Activated CD4-positive, alpha-beta T cell treated with anti-CD3 and anti-CD28 coated beads for 36 hours (primary cell): ENCODE measurements around the gene OGA. TPM values are rescaled to one million over a fixed set of nuclear protein-coding genes. Genes with fewer than 3 reads are reported as not detected.
A peak's percentile ranks its signal among the peaks of the same experiment; 100 is the strongest.

Experiments
- ATAC-seq: fragments of 200-7000 bp; cut with Tn5 transposase; one replicate; pipeline ENCODE4 v1.10.0; 2021; ENCODE audit warnings: mild to moderate bottlenecking, moderate library complexity
- CTCF ChIA-PET: fragments of 350-600 bp; sonication (Branson Sonifier 250); formaldehyde crosslinking; loops from one replicate; lab custom pipeline; 2021; ENCODE audit warnings: antibody characterized with exemption; lab: Charles Lee
- POLR2A ChIA-PET: fragments of 350-600 bp; sonication (Branson Sonifier 250); formaldehyde crosslinking; loops from one replicate; lab custom pipeline; 2021; ENCODE audit warnings: antibody characterized with exemption, inconsistent platforms; lab: Charles Lee
- DNase-seq: peaks from one replicate; pipeline ENCODE4 v3.0.0-alpha.2; 2020
- H3K27ac Mint-ChIP-seq: one replicate; pipeline ENCODE4 v1.8.0; 2021; ENCODE audit warnings: mixed read lengths
- H3K27me3 Mint-ChIP-seq: one replicate; pipeline ENCODE4 v1.8.0; 2021; ENCODE audit warnings: mixed read lengths
- H3K36me3 Mint-ChIP-seq: one replicate; pipeline ENCODE4 v1.8.0; 2021; ENCODE audit warnings: low read depth, mixed read lengths
- H3K4me1 Mint-ChIP-seq: one replicate; pipeline ENCODE4 v1.8.0; 2021; ENCODE audit warnings: mixed read lengths
- H3K4me3 Mint-ChIP-seq: one replicate; pipeline ENCODE4 v1.8.0; 2021; ENCODE audit warnings: mild to moderate bottlenecking, moderate library complexity, mixed read lengths
- H3K9me3 Mint-ChIP-seq: one replicate; pipeline ENCODE4 v1.8.0; 2021; ENCODE audit warnings: low read depth, mixed read lengths
- intact Hi-C, 2 experiments: fragments of 100-400 bp; cut with DNase I in 1 of 2; cut with micrococcal nuclease in 1 of 2; formaldehyde crosslinking; loops; one replicate each; pipeline versions ENCODE4 v1.14.2 to v1.15.1; 2022 to 2024; cut with DNase I, micrococcal nuclease
- total RNA-seq, 2 experiments: library from RNA; stranded (reverse); gene quantifications; one replicate each; pipeline ENCODE4 v1.2.3, GENCODE V29; 2021

The OGA gene
- total RNA-seq, 2 experiments from 2014 or later: 113 to 124 TPM

- no peak overlapping the region for H3K4me3 Mint-ChIP-seq
- no peak overlapping the region for H3K27ac Mint-ChIP-seq
- DNase-seq: no peak
Observed at GRCh38 chr10:101827919-101828600, 9.8 kb upstream of the OGA start.

GRCh38 chr10:101826852-101827434 is 8.7 kb upstream of the OGA start:
- intact Hi-C loops: no loop called here
- CTCF ChIA-PET: interaction anchor here (0.7 to 1.9 kb wide), 3 partner anchors 8 to 17 kb away, joined by 4 to 7 read pairs (median 4); partner anchors contain the start of gene OGA
- DNase-seq (no peak), ATAC-seq (no peak)
- H3K27me3 Mint-ChIP-seq: no peaks in the 10 kb centered on the region
- no peak overlapping the region for H3K27ac Mint-ChIP-seq
- peaks cover 28% of the 10 kb centered on the region for H3K4me1 Mint-ChIP-seq
- no peaks in the 10 kb centered on the region for H3K36me3 Mint-ChIP-seq
- POLR2A ChIA-PET: interaction anchor here (1.3 kb wide), 1 partner anchor 8 kb away, joined by 4 read pairs; no protein-coding TSS in a partner anchor
- H3K9me3 Mint-ChIP-seq: no peaks in the 10 kb centered on the region
- no peak overlapping the region for H3K4me3 Mint-ChIP-seq

More at GRCh38 chr10:101827919-101828600, 9.8 kb upstream of the OGA start:
- H3K27me3 Mint-ChIP-seq: no peaks in the 10 kb centered on the region
- intact Hi-C loops: no loop called here
- ChIA-PET CTCF (interaction anchor here (0.7 to 2.5 kb wide), 4 partner anchors 8 to 16 kb away, joined by 4 to 12 read pairs (median 6); partner anchors contain the start of gene OGA), POLR2A (interaction anchor here (1.3 kb wide), 1 partner anchor 9 kb away, joined by 4 read pairs; no protein-coding TSS in a partner anchor)
- no peaks in the 10 kb centered on the region for H3K36me3 Mint-ChIP-seq
- peaks cover 34% of the 10 kb centered on the region for H3K4me1 Mint-ChIP-seq
- ATAC-seq: no peak
- H3K9me3 Mint-ChIP-seq: no peaks in the 10 kb centered on the region

DNA sequence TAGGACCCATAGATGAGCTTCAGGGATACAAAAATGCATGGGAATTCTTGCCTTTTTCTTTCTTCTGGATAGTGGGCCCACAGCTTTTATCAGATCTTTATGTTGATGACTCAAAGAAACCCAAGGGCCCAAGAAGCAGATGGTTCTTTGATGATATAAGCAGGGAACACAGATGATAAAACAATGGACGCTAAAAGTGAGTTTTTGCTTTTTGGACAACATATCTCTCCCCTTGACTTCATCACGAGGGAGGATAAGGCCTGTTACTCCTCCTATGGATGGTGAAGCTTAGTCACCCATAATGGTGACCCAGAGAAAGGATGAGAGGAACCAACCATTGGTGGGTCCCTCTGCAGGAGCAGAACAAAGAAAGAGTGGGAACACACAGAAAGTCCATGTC is 6.5 kb upstream of the OGA start:
- Mint-ChIP-seq H3K36me3 (no peaks in the 10 kb centered on the region), H3K9me3 (no peaks in the 10 kb centered on the region), H3K27ac (no peak overlapping the region), H3K27me3 (no peaks in the 10 kb centered on the region), H3K4me3 (no peak overlapping the region), H3K4me1 (peaks cover 21% of the 10 kb centered on the region)
- CTCF ChIA-PET: interaction anchor here (1.0 to 1.9 kb wide), 3 partner anchors 11 to 16 kb away, joined by 3 to 9 read pairs (median 3); no protein-coding TSS in a partner anchor
- DNase-seq (no peak), ATAC-seq (no peak)
- POLR2A ChIA-PET: no interaction called here
- intact Hi-C loops: no loop called here

- CTCF ChIA-PET: interaction anchor here (0.6 to 2.5 kb wide), 10 partner anchors 9 to 487 kb away, joined by 3 to 16 read pairs (median 6); partner anchors contain the start of gene NPM3
- H3K4me3 Mint-ChIP-seq: peak overlapping the region; percentile 89
- H3K4me1 Mint-ChIP-seq: peaks cover 32% of the 10 kb centered on the region
- POLR2A ChIA-PET: interaction anchor here (0.6 to 2.1 kb wide), 8 partner anchors 8 to 300 kb away, joined by 3 to 16 read pairs (median 4); partner anchors contain the start of genes ARMH3 and NPM3
- intact Hi-C loops: loop anchor here (1.0 to 10.0 kb wide), 18 partner anchors 11 to 1284 kb away; partner anchors contain the start of genes HPS6 (in 2 of the 2), NOLC1 (in 2 of the 2), NPM3 (in 2 of the 2) and ACTR1A (in 1 of the 2)
- ATAC-seq (peak; percentile 43), DNase-seq (no peak)
- H3K27me3 Mint-ChIP-seq: no peaks in the 10 kb centered on the region
- H3K36me3 Mint-ChIP-seq: peaks cover 16% of the 10 kb centered on the region
- no peaks in the 10 kb centered on the region for H3K9me3 Mint-ChIP-seq
- peak overlapping the region; percentile 83 for H3K27ac Mint-ChIP-seq
Observed at GRCh38 chr10:101818872-101819633, 809 bp upstream of the OGA start.

GRCh38 chr10:101817337-101818118 is 716 bp downstream of the OGA start:
- peak overlapping the region; percentile 83 for H3K27ac Mint-ChIP-seq
- POLR2A ChIA-PET: interaction anchor here (0.7 to 2.1 kb wide), 8 partner anchors 13 to 301 kb away, joined by 3 to 16 read pairs (median 4); partner anchors contain the start of genes ARMH3 and NPM3
- peaks cover 47% of the 10 kb centered on the region for H3K4me1 Mint-ChIP-seq
- peaks cover 27% of the 10 kb centered on the region for H3K36me3 Mint-ChIP-seq
- peak; percentile 69 for DNase-seq
- intact Hi-C loops: loop anchor here (1.0 to 10.0 kb wide), 18 partner anchors 13 to 1283 kb away; partner anchors contain the start of genes HPS6 (in 2 of the 2), NOLC1 (in 2 of the 2), NPM3 (in 2 of the 2) and ACTR1A (in 1 of the 2)
- no peaks in the 10 kb centered on the region for H3K9me3 Mint-ChIP-seq
- H3K4me3 Mint-ChIP-seq: peak overlapping the region; percentile 89
- CTCF ChIA-PET: interaction anchor here (0.6 to 2.5 kb wide), 13 partner anchors 18 to 256 kb away, joined by 3 to 16 read pairs (median 4); partner anchors contain the start of gene NPM3
- ATAC-seq: peak; percentile 5
- no peaks in the 10 kb centered on the region for H3K27me3 Mint-ChIP-seq

- H3K4me1 Mint-ChIP-seq: peaks cover 51% of the 10 kb centered on the region
- DNase-seq (no peak), ATAC-seq (no peak)
- intact Hi-C loops: loop anchor here (5.0 to 10.0 kb wide), 5 partner anchors 300 to 1282 kb away; partner anchors contain the start of genes CNNM2 (in 1 of the 2), HIF1AN (in 1 of the 2), PDZD7 (in 1 of the 2) and SFXN3 (in 1 of the 2)
- ChIA-PET POLR2A (no interaction called here), CTCF (interaction anchor here (0.7 to 1.5 kb wide), 4 partner anchors 25 to 214 kb away, joined by 3 to 8 read pairs (median 4); partner anchors contain the start of gene NPM3)
- peak overlapping the region; percentile 83 for H3K27ac Mint-ChIP-seq
- H3K27me3 Mint-ChIP-seq: no peaks in the 10 kb centered on the region
- peak overlapping the region; percentile 89 for H3K4me3 Mint-ChIP-seq
- peaks cover 32% of the 10 kb centered on the region for H3K36me3 Mint-ChIP-seq
- H3K9me3 Mint-ChIP-seq: no peaks in the 10 kb centered on the region
Observed at GRCh38 chr10:101816913-101817336, 1.3 kb downstream of the OGA start.

- Mint-ChIP-seq H3K36me3 (peaks cover 37% of the 10 kb centered on the region), H3K4me3 (peak overlapping the region; percentile 89), H3K27me3 (no peaks in the 10 kb centered on the region), H3K4me1 (peaks cover 49% of the 10 kb centered on the region), H3K9me3 (no peaks in the 10 kb centered on the region), H3K27ac (peak overlapping the region; percentile 79)
- DNase-seq: no peak
- intact Hi-C loops: loop anchor here (5.0 to 10.0 kb wide), 5 partner anchors 301 to 1282 kb away; partner anchors contain the start of genes CNNM2 (in 1 of the 2), HIF1AN (in 1 of the 2), PDZD7 (in 1 of the 2) and SFXN3 (in 1 of the 2)
- ATAC-seq: no peak
- POLR2A ChIA-PET: interaction anchor here (0.9 kb wide), 1 partner anchor 30 kb away, joined by 12 read pairs; no protein-coding TSS in a partner anchor
- CTCF ChIA-PET: interaction anchor here (1.0 to 1.5 kb wide), 3 partner anchors 25 to 35 kb away, joined by 3 to 8 read pairs (median 4); no protein-coding TSS in a partner anchor
Observed at GRCh38 chr10:101816376-101816775, 1.9 kb downstream of the OGA start.

DNA sequence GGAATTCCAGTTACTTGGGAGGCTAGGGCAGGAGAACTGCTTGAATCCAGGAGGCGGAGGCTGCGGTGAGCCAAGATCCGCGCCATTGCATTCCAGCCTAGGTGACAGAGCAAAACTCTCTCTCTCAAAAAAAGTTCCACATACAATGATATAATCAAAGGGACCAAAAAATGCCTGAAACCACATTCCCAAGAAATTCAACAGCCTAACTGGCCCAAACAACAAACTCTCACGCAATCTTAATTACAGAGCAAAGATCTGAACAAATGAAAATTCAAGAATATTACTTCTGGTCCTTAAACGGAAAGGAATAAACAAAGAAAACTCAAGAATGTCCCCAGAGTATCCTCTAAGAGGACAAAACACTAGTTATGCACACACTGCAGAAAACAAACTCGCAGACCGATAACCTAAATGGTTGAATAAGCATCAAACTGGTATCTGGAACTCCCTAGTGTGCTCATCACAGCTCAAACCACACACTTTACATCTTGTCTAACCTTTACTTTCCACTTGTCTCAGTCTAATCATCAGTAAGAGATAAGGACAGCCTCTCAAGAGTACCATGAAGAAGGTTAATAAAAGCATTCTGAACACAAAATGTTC is 3.7 kb downstream of the OGA start:
- DNase-seq (no peak), ATAC-seq (peak; percentile 14)
- peak overlapping the region; percentile 89 for H3K4me3 Mint-ChIP-seq
- H3K27ac Mint-ChIP-seq: peak overlapping the region; percentile 85
- H3K36me3 Mint-ChIP-seq: peaks cover 48% of the 10 kb centered on the region
- CTCF ChIA-PET: interaction anchor here (0.8 to 1.8 kb wide), 4 partner anchors 25 to 258 kb away, joined by 3 to 11 read pairs (median 4); partner anchors contain the start of gene NPM3
- intact Hi-C loops: loop anchor here (5.0 to 10.0 kb wide), 5 partner anchors 303 to 1280 kb away; partner anchors contain the start of genes CNNM2 (in 1 of the 2), HIF1AN (in 1 of the 2), PDZD7 (in 1 of the 2) and SFXN3 (in 1 of the 2)
- peaks cover 48% of the 10 kb centered on the region for H3K4me1 Mint-ChIP-seq
- H3K9me3 Mint-ChIP-seq: no peaks in the 10 kb centered on the region
- POLR2A ChIA-PET: interaction anchor here (0.5 kb wide), 1 partner anchor 418 kb away, joined by 3 read pairs; no protein-coding TSS in a partner anchor
- no peaks in the 10 kb centered on the region for H3K27me3 Mint-ChIP-seq

- POLR2A ChIA-PET: interaction anchor here (0.6 to 1.3 kb wide), 3 partner anchors 8 to 112 kb away, joined by 3 to 8 read pairs (median 3); no protein-coding TSS in a partner anchor
- no peak for ATAC-seq
- CTCF ChIA-PET: interaction anchor here (1.0 to 2.2 kb wide), 4 partner anchors 9 to 28 kb away, joined by 3 to 6 read pairs (median 6); no protein-coding TSS in a partner anchor
- no peak overlapping the region for H3K4me3 Mint-ChIP-seq
- no peaks in the 10 kb centered on the region for H3K27me3 Mint-ChIP-seq
- no peak for DNase-seq
- intact Hi-C loops: loop anchor here in 1 of 2 experiments (10.0 kb wide), 1 partner anchor 1278 kb away; the partner anchor contains the start of gene HIF1AN
- no peaks in the 10 kb centered on the region for H3K9me3 Mint-ChIP-seq
- peaks cover 56% of the 10 kb centered on the region for H3K36me3 Mint-ChIP-seq
- peaks cover 52% of the 10 kb centered on the region for H3K4me1 Mint-ChIP-seq
- H3K27ac Mint-ChIP-seq: peak overlapping the region; percentile 8
Observed at GRCh38 chr10:101812606-101813005, 5.6 kb downstream of the OGA start.
